ENCODE data around the gene PRCC. TPM values are rescaled to one million over a fixed set of nuclear protein-coding genes. Genes with fewer than 3 reads are reported as not detected.

Gene PRCC
- total RNA-seq, 1 donor from 2014 or later = 56.0 TPM

GRCh38 chr1:156765666-156766065 is 1.7 kb upstream of the PRCC start:
- Histone ChIP-seq H3K36me3 (ENCODE audit: control insufficient read depth, insufficient read depth, low read length) (no peaks in the 10 kb centered on the region), H3K4me3 (ENCODE audit: low read depth, low read length) (no peak overlapping the region), H3K27me3 (ENCODE audit: control insufficient read depth, insufficient read depth, low read length) (no peaks in the 10 kb centered on the region)
- no peak for TF ChIP-seq CTCF (IDR thresholded peaks at IDR 0.05; ENCODE audit: insufficient read depth, low read length, poor library complexity, severe bottlenecking)
- DNase-seq (ENCODE audit: low read depth) = no peak

- Histone ChIP-seq H3K4me3 (ENCODE audit: low read depth, low read length) (peak overlapping the region; percentile 87), H3K36me3 (ENCODE audit: control insufficient read depth, insufficient read depth, low read length) (no peaks in the 10 kb centered on the region), H3K27me3 (ENCODE audit: control insufficient read depth, insufficient read depth, low read length) (no peaks in the 10 kb centered on the region)
- no peak for DNase-seq (ENCODE audit: low read depth)
- no peak for TF ChIP-seq CTCF (IDR thresholded peaks at IDR 0.05; ENCODE audit: insufficient read depth, low read length, poor library complexity, severe bottlenecking)
Observed at GRCh38 chr1:156766298-156767100, 836 bp upstream of the PRCC start.

- peak overlapping the region; percentile 87 for H3K4me3 ChIP-seq (ENCODE audit: low read depth, low read length)
- no peak for DNase-seq (ENCODE audit: low read depth)
- H3K27me3 ChIP-seq (ENCODE audit: control insufficient read depth, insufficient read depth, low read length) = no peaks in the 10 kb centered on the region
- no peak for TF ChIP-seq CTCF (IDR thresholded peaks at IDR 0.05; ENCODE audit: insufficient read depth, low read length, poor library complexity, severe bottlenecking)
- H3K36me3 ChIP-seq (ENCODE audit: control insufficient read depth, insufficient read depth, low read length) = no peaks in the 10 kb centered on the region
Observed at GRCh38 chr1:156767879-156768604, 707 bp downstream of the PRCC start.

DNA sequence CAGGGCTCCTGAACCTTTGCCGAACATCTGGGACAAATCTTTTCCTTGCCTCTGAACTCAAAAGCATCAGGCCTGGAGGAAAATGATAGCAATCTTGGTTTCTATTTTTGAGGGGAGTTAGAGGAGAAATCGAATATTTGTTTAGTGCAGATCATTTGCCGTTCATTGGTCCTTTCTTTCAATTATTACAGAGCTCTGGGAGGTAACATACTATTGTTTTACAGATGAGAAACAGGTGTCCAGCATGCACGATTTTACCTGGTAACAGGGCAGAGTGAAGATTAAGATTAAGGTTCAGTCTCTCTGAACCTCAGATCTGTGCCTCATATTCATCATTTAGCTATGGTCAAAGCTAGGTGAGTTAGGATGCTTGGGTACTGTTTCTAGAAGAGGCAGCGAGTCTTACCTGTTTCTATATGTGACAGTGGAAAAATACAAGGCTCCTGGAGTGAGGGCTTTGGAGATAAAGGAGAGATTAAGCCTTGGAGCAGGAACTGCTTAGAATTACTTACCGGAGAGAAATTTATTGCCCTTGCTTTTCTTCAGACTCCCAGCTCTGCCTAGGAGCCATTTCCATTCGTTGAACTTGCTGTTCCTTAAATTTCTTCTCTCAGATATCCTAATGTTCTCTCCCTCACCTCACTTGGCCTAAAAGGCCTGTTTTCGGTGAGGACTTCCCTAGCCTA is 1.4 kb downstream of the PRCC start:
- DNase-seq (ENCODE audit: low read depth) = no peak
- no peaks in the 10 kb centered on the region for H3K36me3 ChIP-seq (ENCODE audit: control insufficient read depth, insufficient read depth, low read length)
- H3K4me3 ChIP-seq (ENCODE audit: low read depth, low read length) = peak overlapping the region; percentile 87
- TF ChIP-seq CTCF (IDR thresholded peaks at IDR 0.05; ENCODE audit: insufficient read depth, low read length, poor library complexity, severe bottlenecking) = no peak
- no peaks in the 10 kb centered on the region for H3K27me3 ChIP-seq (ENCODE audit: control insufficient read depth, insufficient read depth, low read length)

- Histone ChIP-seq H3K27me3 (ENCODE audit: control insufficient read depth, insufficient read depth, low read length) (no peaks in the 10 kb centered on the region), H3K36me3 (ENCODE audit: control insufficient read depth, insufficient read depth, low read length) (no peaks in the 10 kb centered on the region), H3K4me3 (ENCODE audit: low read depth, low read length) (no peak overlapping the region)
- no peak for TF ChIP-seq CTCF (IDR thresholded peaks at IDR 0.05; ENCODE audit: insufficient read depth, low read length, poor library complexity, severe bottlenecking)
- DNase-seq (ENCODE audit: low read depth) = no peak
Observed at GRCh38 chr1:156772222-156772621, 4.9 kb downstream of the PRCC start.
